Measurements from ENCODE around the gene C4orf54. TPM values are rescaled to one million over a fixed set of nuclear protein-coding genes. Genes with fewer than 3 reads are reported as not detected.

C4orf54 gene
- total RNA-seq, 1 experiment from 2014 or later, result not detected

DNA sequence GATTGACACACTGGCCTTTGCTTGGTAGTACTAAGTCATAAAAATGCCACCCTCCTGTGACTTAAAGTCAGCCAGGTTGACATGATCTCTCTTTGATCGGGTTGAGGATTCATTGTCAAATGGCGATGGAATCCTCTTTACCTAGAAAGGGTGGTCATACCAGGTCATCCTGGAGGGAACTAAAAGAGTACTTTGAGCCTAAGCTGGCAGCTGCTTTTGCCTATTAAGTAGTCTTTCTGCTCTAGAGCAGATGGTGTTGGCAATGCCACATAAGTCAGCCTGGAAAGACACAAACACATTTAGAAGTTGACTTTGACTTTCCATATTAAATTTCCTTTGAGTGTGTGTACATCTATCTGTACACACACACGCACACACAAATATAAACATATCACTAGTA lies 39.2 kb upstream of the C4orf54 start:
- DNase-seq, result no peak
- no peak overlapping the region for H3K18ac ChIP-seq (ENCODE audit: insufficient read length, low read depth, low read length)
- H2BK12ac ChIP-seq (ENCODE audit: insufficient read length, low read depth, low read length), result no peak overlapping the region
- H2BK20ac ChIP-seq (ENCODE audit: low read depth, low read length, poor library complexity, severe bottlenecking), result no peak overlapping the region
- H3K9me3 ChIP-seq (ENCODE audit: control insufficient read depth, low read depth, low read length), result no peaks in the 10 kb centered on the region
- Mint-ChIP-seq H3K27ac (no peak overlapping the region), H3K27me3 (ENCODE audit: low read depth) (no peaks in the 10 kb centered on the region), H3K4me3 (no peak overlapping the region), H3K4me1 (peaks cover 12 to 13% of the 10 kb centered on the region in 2 experiments), H3K9me3 (no peaks in the 10 kb centered on the region), H3K36me3 (ENCODE audit: insufficient read depth in 1 of 3, low read depth in 3 of 3) (no peaks in the 10 kb centered on the region)
- H4K91ac ChIP-seq (ENCODE audit: insufficient read length, low read depth, low read length), result no peak overlapping the region
- H4K5ac ChIP-seq (ENCODE audit: insufficient read length, low read depth, low read length), result no peak overlapping the region
- no peaks in the 10 kb centered on the region for H3K27me3 ChIP-seq (ENCODE audit: insufficient read depth, low read length)
- no peak overlapping the region for H3K56ac ChIP-seq (ENCODE audit: insufficient read length, low read depth, low read length)
- H3T11ph ChIP-seq (ENCODE audit: low read length), result no peak overlapping the region
- WGBS (ENCODE audit: extremely low coverage, insufficient read length, low lambda C conversion rate), result no CpG with 5 or more reads among the region's 3 CpGs
- H3K23ac ChIP-seq (ENCODE audit: insufficient read length, low read depth, low read length), result no peak overlapping the region
- no peak overlapping the region for H2AK5ac ChIP-seq (ENCODE audit: insufficient read length, low read length)
- H2BK5ac ChIP-seq (ENCODE audit: insufficient read length, low read length), result no peak overlapping the region
- H4K20me1 ChIP-seq (ENCODE audit: control insufficient read depth, insufficient read depth, insufficient read length), result no peaks in the 10 kb centered on the region
- no peak overlapping the region for H3K14ac ChIP-seq (ENCODE audit: insufficient read depth, low read length)
- H4K8ac ChIP-seq (replicated peaks; ENCODE audit: insufficient read length, low read depth, low read length), result no peak overlapping the region
- no peak overlapping the region for H3K4ac ChIP-seq (ENCODE audit: low read depth, low read length)
- TF ChIP-seq CTCF (conservative IDR thresholded peaks at IDR 0.05), result no peak
- no peaks in the 10 kb centered on the region for H3K79me2 ChIP-seq (ENCODE audit: insufficient read depth, low read length)
- H3K9ac ChIP-seq (ENCODE audit: extremely low read depth, insufficient read length, low read length), result no peak overlapping the region
- H2BK120ac ChIP-seq (ENCODE audit: low read depth, low read length, poor library complexity, severe bottlenecking), result no peak overlapping the region
- H3K27ac ChIP-seq (ENCODE audit: insufficient read length, low read depth, low read length), result no peak overlapping the region
- H3K4me2 ChIP-seq (ENCODE audit: insufficient read depth, insufficient read length, low read length), result no peak overlapping the region
- no peaks in the 10 kb centered on the region for H3K79me1 ChIP-seq (ENCODE audit: insufficient read depth, low read depth, low read length, poor library complexity, severe bottlenecking)
- no peaks in the 10 kb centered on the region for H3K4me1 ChIP-seq (ENCODE audit: insufficient read depth, low read length)
- no peak overlapping the region for H2AFZ ChIP-seq (ENCODE audit: low read length)
- H3K23me2 ChIP-seq (ENCODE audit: insufficient read length, low read depth, low read length, poor library complexity, severe bottlenecking), result no peaks in the 10 kb centered on the region
- no peak overlapping the region for H2BK15ac ChIP-seq (ENCODE audit: low read depth, low read length)

Data from H9 (cell line).